ENCODE data around the gene RAB11FIP5.

The RAB11FIP5 gene

GRCh38 chr2:73028841-73029240 is 83.9 kb downstream of the RAB11FIP5 start:
- peak in 1 of 2 experiments; percentile 5 for DNase-seq

- DNase-seq = no peak
Measured at GRCh38 chr2:73027340-73027739, 85.4 kb downstream of the RAB11FIP5 start.

- DNase-seq = no peak
Measured at GRCh38 chr2:73023497-73023896, 89.3 kb downstream of the RAB11FIP5 start.

Measured in NCI-H526 (cell line).